Activated CD4-positive, alpha-beta T cell treated with anti-CD3 and anti-CD28 coated beads, Interleukin-2, Interleukin-4, amounts not matched to agents 100 ng/mL and 50 ng/mL, durations not matched to agents 16 hours and 8 hours (primary cell): Measurements from ENCODE around the gene TOX3.

ENCODE experiments used
- DNase-seq: peaks from one replicate; pipeline ENCODE4 v3.0.0-alpha.2; 2020; ENCODE audit warnings: low spot score

TOX3 gene

DNA sequence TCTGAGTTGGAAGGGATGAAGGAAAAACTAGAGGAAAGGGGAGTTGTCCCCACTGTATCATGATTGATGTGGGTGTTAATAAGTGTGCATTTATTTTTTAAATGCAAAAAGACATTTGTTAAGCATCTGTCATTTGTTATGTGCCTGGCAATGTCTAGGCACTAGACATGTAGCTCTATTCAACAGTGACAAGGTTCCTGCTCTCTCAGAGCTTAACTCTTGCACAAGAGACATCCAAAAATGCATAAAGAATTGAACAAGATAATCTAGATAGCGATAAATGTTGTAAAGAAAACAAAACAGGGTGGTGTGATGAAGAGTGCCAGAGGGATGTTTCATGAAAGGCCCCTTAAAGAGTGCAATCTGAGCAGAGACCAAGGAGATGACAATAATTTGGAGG lies 148.9 kb downstream of the TOX3 start:
- no peak for DNase-seq

DNA sequence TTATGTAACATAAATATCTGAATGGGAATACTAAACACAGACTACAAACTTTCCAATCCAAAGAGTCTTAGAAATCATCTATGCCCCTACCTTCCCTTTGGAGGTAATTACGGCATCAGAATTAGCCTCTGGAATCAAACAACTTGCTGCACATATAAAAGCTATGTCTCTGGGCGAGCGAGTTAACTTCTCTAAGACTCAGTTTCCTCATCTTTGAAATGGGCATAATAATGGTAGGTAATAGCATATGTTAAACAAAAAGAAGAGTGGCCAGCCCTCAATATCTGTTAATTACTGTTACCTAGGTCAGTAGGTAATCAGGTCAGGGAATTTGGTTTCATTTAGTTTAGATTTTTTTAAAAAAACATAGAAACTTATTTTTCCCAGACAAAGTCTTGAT lies 153.5 kb downstream of the TOX3 start:
- no peak for DNase-seq

DNA sequence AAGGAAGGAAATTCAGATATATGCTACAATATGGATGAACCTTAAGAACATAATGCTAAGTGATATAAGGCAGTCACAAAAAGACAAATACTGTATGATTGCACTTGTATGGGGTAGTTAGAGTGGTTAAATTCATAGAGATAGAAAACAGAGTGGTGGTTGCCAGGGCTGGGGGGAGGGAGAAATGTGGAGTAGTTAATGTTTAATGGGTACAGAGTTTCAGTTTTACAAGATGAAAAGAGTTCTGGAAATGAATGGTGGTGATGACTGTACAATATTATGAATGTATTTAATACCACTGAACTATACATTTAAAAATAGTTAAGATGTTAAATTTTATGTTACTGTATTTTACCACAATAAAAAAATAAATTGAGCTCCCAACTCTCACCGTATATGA lies 157.9 kb downstream of the TOX3 start:
- no peak for DNase-seq
